HCT116 (cell line): ENCODE data around the gene RUNX1. TPM values are rescaled to one million over a fixed set of nuclear protein-coding genes. Genes with fewer than 3 reads are reported as not detected.

Experiments used
- ATAC-seq: fragments of 200-7000 bp; cut with Tn5 transposase; 2 replicates; pipeline ENCODE4 v1.9.1; 2020; ENCODE audit warnings: mild to moderate bottlenecking, moderate library complexity
- BruUV-seq: library from RNA; stranded (reverse); fragments of 400-500 nt; replicated peaks from 2 replicates; lab custom pipeline; 2021; lab: Mats Ljungman, UMichigan
- CTCF ChIA-PET: fragments of 300-600 bp; sonication (Branson Sonifier 250); formaldehyde crosslinking; loops from one replicate; lab custom pipeline; 2021; ENCODE audit warnings: antibody characterized with exemption; lab: Charles Lee
- POLR2A ChIA-PET: fragments of 300-600, 350-600 bp; sonication (Branson Sonifier 250); formaldehyde crosslinking; loops from one replicate; lab custom pipeline; 2021; ENCODE audit warnings: antibody characterized with exemption; lab: Charles Lee
- RAD21 ChIA-PET, 2 experiments: fragments of 300-600 bp; sonication (Branson Sonifier 250); formaldehyde crosslinking; loops; one replicate each; lab custom pipeline; 2023; ENCODE audit warnings: low total read pairs in 2 of 2; ENCODE audit not compliant: uncharacterized antibody in 2 of 2, unreplicated experiment in 2 of 2, low non-redundant PET in 1 of 2; lab: Charles Lee
- DNase-seq: peaks from one replicate; pipeline ENCODE4 v3.0.0-alpha.2; 2010; ENCODE audit warnings: low read depth, low spot score
- H2AFZ ChIP-seq: fragments of 200-600 bp; shearing (Covaris generic), sonication (generic); 2 replicates; pipeline ENCODE4 v1.6.1; 2017; ENCODE audit warnings: low read depth, mixed run types, mixed read lengths, antibody characterized with exemption, low read length; ENCODE audit not compliant: poor library complexity, severe bottlenecking
- H3K27ac ChIP-seq: 2 replicates; pipeline ENCODE4 v1.5.1; 2012; ENCODE audit warnings: low read depth, low read length
- H3K27me3 ChIP-seq: fragments of 200-600 bp; sonication (generic); 2 replicates; pipeline ENCODE4 v1.6.1; 2016; ENCODE audit warnings: mixed run types, low read length, mixed read lengths; ENCODE audit not compliant: insufficient read depth
- H3K36me3 ChIP-seq, 2 experiments: fragments of 200-500 bp in 1 of 2; fragments of 200-600 bp in 1 of 2; sonication (Bioruptor generic) in 1 of 2; sonication (generic) in 1 of 2; 2 replicates each; pipeline versions ENCODE4 v1.5.1 to v1.6.1; 2014 to 2016; ENCODE audit warnings: low read length in 2 of 2, inconsistent platforms in 1 of 2, mixed read lengths in 1 of 2, mixed run types in 1 of 2; ENCODE audit not compliant: insufficient read depth in 2 of 2, control insufficient read depth in 1 of 2
- H3K4me1 ChIP-seq, 2 experiments: fragments of 200-600 bp in 1 of 2; sonication (generic) in 1 of 2; 2 replicates each; pipeline versions ENCODE4 v1.5.1 to v1.6.1; 2012 to 2017; ENCODE audit warnings: low read length in 2 of 2, inconsistent platforms in 1 of 2, mild to moderate bottlenecking in 1 of 2, mixed read lengths in 1 of 2, mixed run types in 1 of 2, moderate library complexity in 1 of 2; ENCODE audit not compliant: insufficient read depth in 2 of 2, control insufficient read depth in 1 of 2
- H3K4me2 ChIP-seq: fragments of 200-600 bp; sonication (generic); 2 replicates; pipeline ENCODE4 v1.6.1; 2017; ENCODE audit warnings: mixed run types, low read length, mixed read lengths
- H3K4me3 ChIP-seq, 2 experiments: fragments of 200-600 bp in 1 of 2; sonication (generic) in 1 of 2; replicated peaks in 1 of 2; 2 replicates each; pipeline ENCODE4 v1.5.1; 2011 to 2016; ENCODE audit warnings: low read length in 2 of 2, control low read depth in 1 of 2, low read depth in 1 of 2, mild to moderate bottlenecking in 1 of 2, mixed read lengths in 1 of 2, mixed run types in 1 of 2
- H3K79me2 ChIP-seq: fragments of 200-600 bp; sonication (generic); 2 replicates; pipeline ENCODE4 v1.6.1; 2017; ENCODE audit warnings: mild to moderate bottlenecking, mixed run types, low read length, moderate library complexity, mixed read lengths; ENCODE audit not compliant: insufficient read depth
- H3K9ac ChIP-seq: fragments of 200-600 bp; sonication (generic); 2 replicates; pipeline ENCODE4 v1.6.1; 2016; ENCODE audit warnings: low read length, mixed read lengths
- H3K9me2 ChIP-seq: fragments of 200-600 bp; sonication (generic), shearing (Covaris generic); 2 replicates; pipeline ENCODE4 v1.6.1; 2017; ENCODE audit warnings: mixed run types, mild to moderate bottlenecking, moderate library complexity; ENCODE audit not compliant: insufficient read depth
- H3K9me3 ChIP-seq, 2 experiments: fragments of 200-500 bp in 1 of 2; fragments of 200-600 bp in 1 of 2; sonication (Bioruptor generic) in 1 of 2; sonication (generic) in 1 of 2; 2 replicates each; pipeline ENCODE4 v1.6.1; 2014 to 2017; ENCODE audit warnings: low read length in 2 of 2, mixed read lengths in 2 of 2, inconsistent platforms in 1 of 2, low read depth in 1 of 2, mild to moderate bottlenecking in 1 of 2, mixed run types in 1 of 2, moderate library complexity in 1 of 2; ENCODE audit not compliant: control insufficient read depth in 1 of 2, insufficient read depth in 1 of 2
- H4K20me1 ChIP-seq: fragments of 200-600 bp; sonication (generic), shearing (Covaris generic); 2 replicates; pipeline ENCODE4 v1.6.1; 2017; ENCODE audit warnings: mixed run types, mild to moderate bottlenecking, moderate library complexity; ENCODE audit not compliant: insufficient read depth
- ATF3 ChIP-seq: IDR thresholded peaks from 2 replicates; pipeline ENCODE4 v1.6.1; 2012
- CTCF ChIP-seq, 3 experiments: fragments of 200-600 bp in 1 of 3; sonication (generic) in 1 of 3; IDR thresholded peaks in 2 of 3; conservative IDR thresholded peaks in 1 of 3; 2 replicates each; pipeline ENCODE4 v1.5.1; 2012 to 2017; ENCODE audit warnings: low read depth in 2 of 3, low read length in 2 of 3, antibody characterized with exemption in 1 of 3, borderline replicate concordance in 1 of 3, control low read depth in 1 of 3, mild to moderate bottlenecking in 1 of 3, mixed read lengths in 1 of 3, mixed run types in 1 of 3, moderate library complexity in 1 of 3; ENCODE audit not compliant: insufficient read depth in 1 of 3
- EGR1 ChIP-seq: IDR thresholded peaks from 2 replicates; pipeline ENCODE4 v1.6.1; 2012; ENCODE audit warnings: low read depth
- MAX ChIP-seq: IDR thresholded peaks from 2 replicates; pipeline ENCODE4 v1.6.1; 2012
- POLR2A ChIP-seq: IDR thresholded peaks from 2 replicates; pipeline ENCODE4 v1.7.0; 2011; ENCODE audit warnings: borderline replicate concordance; ENCODE audit not compliant: insufficient read depth, insufficient read length; ENCODE audit errors: extremely low read depth
- POLR2AphosphoS5 ChIP-seq: IDR thresholded peaks from 2 replicates; pipeline ENCODE4 v1.6.1; 2011; ENCODE audit warnings: mild to moderate bottlenecking, low read depth, low read length, moderate library complexity
- REST ChIP-seq: IDR thresholded peaks from 2 replicates; pipeline ENCODE4 v1.6.1; 2012; ENCODE audit warnings: low read depth
- SIN3A ChIP-seq: IDR thresholded peaks from 2 replicates; pipeline ENCODE4 v1.6.1; 2012; ENCODE audit warnings: low read depth
- TCF7L2 ChIP-seq: IDR thresholded peaks from 2 replicates; pipeline ENCODE4 v1.7.0; 2011; ENCODE audit warnings: borderline replicate concordance, inconsistent platforms; ENCODE audit not compliant: insufficient read depth, insufficient read length; ENCODE audit errors: extremely low read depth
- YY1 ChIP-seq: IDR thresholded peaks from 2 replicates; pipeline ENCODE4 v1.6.1; 2011; ENCODE audit warnings: low read length, low read depth, moderate library complexity, mild to moderate bottlenecking; ENCODE audit not compliant: insufficient replicate concordance; ENCODE audit errors: extremely low read depth
- intact Hi-C: fragments of 100-400 bp; cut with micrococcal nuclease; formaldehyde crosslinking; loops from 2 replicates; pipeline ENCODE4 v1.10.0; 2022
- total RNA-seq: library from RNA; stranded (reverse); gene quantifications from one replicate; pipeline ENCODE4 v1.2.1, GENCODE V29; 2021; ENCODE audit not compliant: unreplicated experiment

The RUNX1 gene
- total RNA-seq, 1 experiment from 2014 or later, result 33.5 TPM

GRCh38 chr21:35016517-35017188, 32.4 kb downstream of the RUNX1 start:
- H3K4me3 ChIP-seq, result no peak overlapping the region
- H3K36me3 ChIP-seq, result no peaks in the 10 kb centered on the region
- H3K4me2 ChIP-seq, result no peak overlapping the region
- H3K79me2 ChIP-seq, result no peaks in the 10 kb centered on the region
- no peak overlapping the region for H2AFZ ChIP-seq
- H3K27ac ChIP-seq, result no peak overlapping the region
- CTCF ChIA-PET, result no interaction called here
- TF ChIP-seq CTCF (IDR thresholded peaks at IDR 0.05 in 2 of 3, conservative IDR thresholded peaks at IDR 0.05 in 1 of 3; ENCODE audit: borderline replicate concordance in 1 of 3, insufficient read depth in 1 of 3, low read depth in 2 of 3, low read length in 2 of 3), result no peak
- TF ChIP-seq ATF3, result no peak
- TF ChIP-seq REST, result no peak
- TF ChIP-seq POLR2AphosphoS5, result no peak
- no peak for TF ChIP-seq SIN3A
- TF ChIP-seq EGR1, result no peak
- TF ChIP-seq POLR2A, result no peak
- no peak for TF ChIP-seq TCF7L2
- no peak for TF ChIP-seq YY1
- no peak for TF ChIP-seq MAX
- no peaks in the 10 kb centered on the region for H3K27me3 ChIP-seq
- H4K20me1 ChIP-seq, result no peaks in the 10 kb centered on the region
- DNase-seq, result no peak
- H3K9me3 ChIP-seq, result no peaks in the 10 kb centered on the region
- no peaks in the 10 kb centered on the region for H3K9me2 ChIP-seq
- POLR2A ChIA-PET, result no interaction called here
- ATAC-seq, result no peak
- peaks cover 3 to 8% of the 10 kb centered on the region in 2 experiments; a peak in 2 of 4 replicates for H3K4me1 ChIP-seq
- BruUV-seq, result no TSS peak
- H3K9ac ChIP-seq, result no peak overlapping the region
- RAD21 ChIA-PET, result no interaction called here
- intact Hi-C loops, result no loop called here
